ENCODE measurements around the gene SCARB2. TPM values are rescaled to one million over a fixed set of nuclear protein-coding genes. Genes with fewer than 3 reads are reported as not detected.

Gene SCARB2
- total and polyA plus RNA-seq, 4 donors = 58.2 to 136 (median 73.7) TPM

GRCh38 chr4:76212851-76213414 lies 691 bp downstream of the SCARB2 start:
- peak overlapping the region; percentile 83 to 95 for H3K9ac ChIP-seq (ENCODE audit: low read depth in 1 of 2, low read length in 2 of 2)
- no peaks in the 10 kb centered on the region for H3K9me3 ChIP-seq (ENCODE audit: control insufficient read depth in 4 of 4, low read length in 3 of 4)
- peak overlapping the region; percentile 98 to 99 for H3K27ac ChIP-seq (ENCODE audit: low read depth in 1 of 2, low read length in 2 of 2)
- H3K36me3 ChIP-seq (ENCODE audit: control insufficient read depth in 4 of 4, insufficient read depth in 3 of 4, low read depth in 1 of 4, low read length in 3 of 4) = no peaks in the 10 kb centered on the region
- H3K27me3 ChIP-seq (ENCODE audit: control insufficient read depth in 4 of 4, insufficient read depth in 4 of 4, low read length in 3 of 4) = no peaks in the 10 kb centered on the region
- H3K4me3 ChIP-seq (ENCODE audit: low read depth in 1 of 3, low read length in 3 of 3) = peak overlapping the region; percentile 69 to 94 (median 94)
- under 1% methylated on average over 14 of the region's 14 CpGs for WGBS
- TF ChIP-seq HNF4G (IDR thresholded peaks at IDR 0.05) = no peak
- peak; percentile 1 for TF ChIP-seq YY1 (IDR thresholded peaks at IDR 0.05)
- TF ChIP-seq RXRA (IDR thresholded peaks at IDR 0.05) = no peak
- no peak for TF ChIP-seq GABPA (IDR thresholded peaks at IDR 0.05 in 1 of 2, conservative IDR thresholded peaks at IDR 0.05 in 1 of 2)
- no peak for TF ChIP-seq SP1 (IDR thresholded peaks at IDR 0.05)
- no peak for TF ChIP-seq HNF4A (conservative IDR thresholded peaks at IDR 0.05)
- DNase-seq (ENCODE audit: low spot score) = no peak
- peaks cover 6 to 89% (median 74%) of the 10 kb centered on the region in 4 donors for H3K4me1 ChIP-seq (ENCODE audit: control insufficient read depth in 4 of 4, insufficient read depth in 4 of 4, low read length in 3 of 4)

- TF ChIP-seq FOXA2 (IDR thresholded peaks at IDR 0.05) = no peak
- peak; percentile 62 for TF ChIP-seq MAX (IDR thresholded peaks at IDR 0.05)
- TF ChIP-seq JUND (IDR thresholded peaks at IDR 0.05) = peak in 1 of 2 donors; percentile 32
- peak; percentile 18 for TF ChIP-seq ZBTB33 (IDR thresholded peaks at IDR 0.05)
- TF ChIP-seq NR2F2 (IDR thresholded peaks at IDR 0.05) = no peak
- TF ChIP-seq EGR1 (IDR thresholded peaks at IDR 0.05; ENCODE audit: low read depth in 2 of 2) = peak in 1 of 2 donors; percentile 69
- TF ChIP-seq CTCF (IDR thresholded peaks at IDR 0.05; ENCODE audit: low read depth, low read length, missing input control) = no peak
- TF ChIP-seq RXRA (IDR thresholded peaks at IDR 0.05) = peak in 1 of 2 donors; percentile 37
- peak in 1 of 2 donors; percentile 30 for TF ChIP-seq RAD21 (IDR thresholded peaks at IDR 0.05)
- TF ChIP-seq FOXA1 (IDR thresholded peaks at IDR 0.05) = no peak
- TF ChIP-seq GABPA (IDR thresholded peaks at IDR 0.05 in 1 of 2, conservative IDR thresholded peaks at IDR 0.05 in 1 of 2) = no peak
- no peak for TF ChIP-seq ATF3 (IDR thresholded peaks at IDR 0.05)
- peak; percentile 54 for TF ChIP-seq REST (IDR thresholded peaks at IDR 0.05)
- no peak for TF ChIP-seq TAF1 (conservative IDR thresholded peaks at IDR 0.05)
- TF ChIP-seq HNF4G (IDR thresholded peaks at IDR 0.05) = peak; percentile 50
- peak; percentile 73 for TF ChIP-seq YY1 (IDR thresholded peaks at IDR 0.05)
- peak; percentile 33 for TF ChIP-seq SP1 (IDR thresholded peaks at IDR 0.05)
- peak; percentile 80 to 82 for TF ChIP-seq HNF4A (conservative IDR thresholded peaks at IDR 0.05)
- H3K27ac ChIP-seq (ENCODE audit: low read depth in 1 of 2, low read length in 2 of 2) = peak overlapping the region; percentile 98 to 99
- WGBS = 27% methylated on average over 6 of the region's 6 CpGs
- peaks cover 5 to 91% (median 77%) of the 10 kb centered on the region in 4 donors for H3K4me1 ChIP-seq (ENCODE audit: control insufficient read depth in 4 of 4, insufficient read depth in 4 of 4, low read length in 3 of 4)
- H3K27me3 ChIP-seq (ENCODE audit: control insufficient read depth in 4 of 4, insufficient read depth in 4 of 4, low read length in 3 of 4) = no peaks in the 10 kb centered on the region
- peak overlapping the region; percentile 69 to 94 (median 94) for H3K4me3 ChIP-seq (ENCODE audit: low read depth in 1 of 3, low read length in 3 of 3)
- no peaks in the 10 kb centered on the region for H3K36me3 ChIP-seq (ENCODE audit: control insufficient read depth in 4 of 4, insufficient read depth in 3 of 4, low read depth in 1 of 4, low read length in 3 of 4)
- H3K9me3 ChIP-seq (ENCODE audit: control insufficient read depth in 4 of 4, low read length in 3 of 4) = no peaks in the 10 kb centered on the region
- DNase-seq (ENCODE audit: low spot score) = no peak
- peak overlapping the region; percentile 83 to 95 for H3K9ac ChIP-seq (ENCODE audit: low read depth in 1 of 2, low read length in 2 of 2)
Measured at GRCh38 chr4:76211769-76212708, 1.6 kb downstream of the SCARB2 start.

All from liver (tissue), 9 donors.